CD14-positive monocyte (primary cell): ENCODE data around the gene MMP2. TPM values are rescaled to one million over a fixed set of nuclear protein-coding genes. Genes with fewer than 3 reads are reported as not detected.

Experiments used
- DNase-seq, 3 donors: peaks; one replicate each; pipeline ENCODE4 v3.0.0-alpha.2; 2011 to 2022
- H2AFZ ChIP-seq: 2 replicates; pipeline ENCODE4 v1.6.0; 2012; ENCODE audit warnings: mild to moderate bottlenecking, low read depth, low read length, inconsistent platforms; ENCODE audit not compliant: insufficient read depth, poor library complexity, severe bottlenecking
- H3K27ac ChIP-seq, 2 donors: 1 replicate in 1 of 2; 2 replicates in 1 of 2; pipeline ENCODE4 v1.5.1; 2012 to 2013; ENCODE audit warnings: low read length in 2 of 2, control low read depth in 1 of 2, inconsistent platforms in 1 of 2, low read depth in 1 of 2, mild to moderate bottlenecking in 1 of 2
- H3K27me3 ChIP-seq, 2 donors: one replicate each; pipeline versions ENCODE4 v1.6.0 to v1.6.1; 2011 to 2013; ENCODE audit warnings: low read length in 2 of 2; ENCODE audit not compliant: control insufficient read depth in 2 of 2, insufficient read depth in 2 of 2
- H3K36me3 ChIP-seq, 2 donors: replicated peaks in 1 of 2; 1 replicate in 1 of 2; 2 replicates in 1 of 2; pipeline versions ENCODE4 v1.5.1 to v1.6.1; 2012 to 2013; ENCODE audit warnings: low read length in 2 of 2, control low read depth in 1 of 2, inconsistent platforms in 1 of 2, mild to moderate bottlenecking in 1 of 2; ENCODE audit not compliant: insufficient read depth in 2 of 2, control insufficient read depth in 1 of 2
- H3K4me1 ChIP-seq, 2 donors: 1 replicate in 1 of 2; 2 replicates in 1 of 2; pipeline versions ENCODE4 v1.5.1 to v1.6.1; 2012 to 2013; ENCODE audit warnings: low read length in 2 of 2, control low read depth in 1 of 2, inconsistent platforms in 1 of 2, mild to moderate bottlenecking in 1 of 2, moderate library complexity in 1 of 2; ENCODE audit not compliant: insufficient read depth in 2 of 2, control insufficient read depth in 1 of 2
- H3K4me2 ChIP-seq: replicated peaks from 2 replicates; pipeline ENCODE3; 2012; ENCODE audit warnings: low read length, moderate library complexity, mild to moderate bottlenecking; ENCODE audit not compliant: poor library complexity, severe bottlenecking; ENCODE audit errors: extremely low read depth
- H3K4me3 ChIP-seq, 3 experiments: fragments of 200-600 bp in 1 of 3; sonication (generic) in 1 of 3; replicated peaks in 1 of 3; 1 replicate in 2 of 3; 2 replicates in 1 of 3; pipeline ENCODE4 v1.5.1; 2011 to 2013; ENCODE audit warnings: low read length in 3 of 3, mild to moderate bottlenecking in 3 of 3, control low read depth in 2 of 3, low read depth in 2 of 3, inconsistent platforms in 1 of 3, moderate library complexity in 1 of 3
- H3K79me2 ChIP-seq: 2 replicates; pipeline ENCODE4 v1.6.0; 2012; ENCODE audit warnings: mild to moderate bottlenecking, control low read depth, inconsistent platforms, low read length, moderate library complexity; ENCODE audit not compliant: insufficient read depth
- H3K9ac ChIP-seq: 2 replicates; pipeline ENCODE4 v1.6.0; 2017; ENCODE audit warnings: low read length, mild to moderate bottlenecking; ENCODE audit not compliant: insufficient read depth, poor library complexity, severe bottlenecking
- H3K9me3 ChIP-seq, 2 donors: replicated peaks in 1 of 2; 1 replicate in 1 of 2; 2 replicates in 1 of 2; pipeline versions ENCODE4 v1.5.1 to v1.6.1; 2012 to 2013; ENCODE audit warnings: low read length in 2 of 2, control low read depth in 1 of 2; ENCODE audit not compliant: control insufficient read depth in 1 of 2, insufficient read depth in 1 of 2
- H4K20me1 ChIP-seq: 2 replicates; pipeline ENCODE4 v1.6.0; 2012; ENCODE audit warnings: mild to moderate bottlenecking, low read length, control low read depth, moderate library complexity; ENCODE audit not compliant: insufficient read depth
- H3K27ac Mint-ChIP-seq, 7 donors: one replicate each; pipeline ENCODE4 v1.8.0; 2020; ENCODE audit warnings: mild to moderate bottlenecking in 7 of 7, mixed read lengths in 7 of 7, moderate library complexity in 6 of 7, inconsistent platforms in 2 of 7
- H3K27me3 Mint-ChIP-seq, 3 donors: one replicate each; pipeline ENCODE4 v1.8.0; 2021 to 2022; ENCODE audit warnings: low read depth in 3 of 3, mild to moderate bottlenecking in 3 of 3, mixed read lengths in 3 of 3, moderate library complexity in 3 of 3, inconsistent platforms in 1 of 3
- H3K36me3 Mint-ChIP-seq, 2 donors: one replicate each; pipeline ENCODE4 v1.8.0; 2020; ENCODE audit warnings: mixed read lengths in 2 of 2, inconsistent platforms in 1 of 2, mild to moderate bottlenecking in 1 of 2
- H3K4me1 Mint-ChIP-seq: one replicate; pipeline ENCODE4 v1.8.0; 2020; ENCODE audit warnings: mild to moderate bottlenecking, mixed read lengths
- H3K4me3 Mint-ChIP-seq, 2 donors: one replicate each; pipeline ENCODE4 v1.8.0; 2020; ENCODE audit warnings: mild to moderate bottlenecking in 2 of 2, mixed read lengths in 2 of 2, moderate library complexity in 1 of 2
- H3K9me3 Mint-ChIP-seq, 7 donors: one replicate each; pipeline ENCODE4 v1.8.0; 2020 to 2022; ENCODE audit warnings: mixed read lengths in 7 of 7, mild to moderate bottlenecking in 6 of 7, moderate library complexity in 6 of 7, inconsistent platforms in 2 of 7
- WGBS: methylation state at CpG from one replicate; pipeline ENCODE4 v1.1.5; 2013; ENCODE audit warnings: missing lambda C conversion rate; ENCODE audit not compliant: insufficient coverage; 5-methylcytosine and 5-hydroxymethylcytosine counted together
- intact Hi-C, 2 donors: fragments of 100-400 bp; cut with micrococcal nuclease; formaldehyde crosslinking; loops; one replicate each; pipeline versions ENCODE4 v1.15.0 to v1.15.1; 2023
- polyA plus RNA-seq, 3 donors: library from polyadenylated mRNA; depleted of rRNA in 1 of 3; unstranded in 2 of 3; stranded (reverse) in 1 of 3; fragments of 300-500 nt in 2 of 3; fragments of >200 nt in 1 of 3; fragmentation: Illumina TruSeq in 2 of 3; gene quantifications; 1 replicate in 2 of 3; 2 replicates in 1 of 3; pipeline ENCODE4 v1.2.3, GENCODE V29; 2012 to 2021
- TF ChIP-seq, protein P1 (sequence below): fragments of 200-600 bp; IDR thresholded peaks from one replicate; pipeline ENCODE4 v1.8.0; 2022; ENCODE audit warnings: antibody characterized with exemption, mild to moderate bottlenecking

Gene MMP2
- polyA plus RNA-seq, 3 donors: not detected

DNA sequence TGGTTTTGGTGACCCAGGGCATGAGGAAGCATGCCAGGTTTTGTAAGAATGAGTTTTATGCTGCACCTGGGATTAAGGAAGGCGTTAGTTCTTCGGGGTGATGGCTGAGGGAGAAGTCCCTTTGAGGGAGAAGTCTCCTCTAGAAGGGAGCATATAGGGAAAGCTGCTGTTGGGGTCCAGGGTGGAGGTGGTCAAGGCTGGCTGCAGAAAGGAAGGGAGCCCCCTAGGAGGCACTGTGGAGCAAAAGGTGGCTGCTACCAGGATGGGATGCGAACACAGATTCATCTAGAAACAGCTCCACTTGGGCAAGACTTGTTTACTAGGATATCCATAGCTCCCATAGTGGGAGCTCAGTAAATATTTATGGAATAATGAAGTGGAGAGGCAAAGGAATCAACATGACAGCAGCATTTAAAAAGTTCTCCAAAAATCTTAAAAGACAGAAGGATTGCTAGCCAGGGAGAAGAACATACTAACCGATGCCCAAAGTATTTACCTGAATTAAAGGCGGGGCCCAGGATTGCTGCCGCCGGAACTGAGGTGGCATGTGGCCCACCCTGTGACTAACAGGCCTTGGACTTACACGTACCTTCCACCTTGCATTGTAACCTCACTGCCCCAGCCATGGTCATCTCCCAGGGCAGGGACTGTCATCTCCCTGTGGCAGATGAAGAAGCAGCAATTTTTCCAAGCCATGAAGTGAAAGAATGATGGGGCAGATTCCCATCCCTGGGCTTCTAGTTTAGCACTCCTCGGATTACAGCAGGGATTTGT is 22.7 kb downstream of the MMP2 start:
- peaks cover 0 to 3% of the 10 kb centered on the region in 2 donors for H3K27me3 ChIP-seq
- peaks cover 10 to 17% of the 10 kb centered on the region in 2 donors for H3K4me1 ChIP-seq
- TF ChIP-seq, protein P1, sequence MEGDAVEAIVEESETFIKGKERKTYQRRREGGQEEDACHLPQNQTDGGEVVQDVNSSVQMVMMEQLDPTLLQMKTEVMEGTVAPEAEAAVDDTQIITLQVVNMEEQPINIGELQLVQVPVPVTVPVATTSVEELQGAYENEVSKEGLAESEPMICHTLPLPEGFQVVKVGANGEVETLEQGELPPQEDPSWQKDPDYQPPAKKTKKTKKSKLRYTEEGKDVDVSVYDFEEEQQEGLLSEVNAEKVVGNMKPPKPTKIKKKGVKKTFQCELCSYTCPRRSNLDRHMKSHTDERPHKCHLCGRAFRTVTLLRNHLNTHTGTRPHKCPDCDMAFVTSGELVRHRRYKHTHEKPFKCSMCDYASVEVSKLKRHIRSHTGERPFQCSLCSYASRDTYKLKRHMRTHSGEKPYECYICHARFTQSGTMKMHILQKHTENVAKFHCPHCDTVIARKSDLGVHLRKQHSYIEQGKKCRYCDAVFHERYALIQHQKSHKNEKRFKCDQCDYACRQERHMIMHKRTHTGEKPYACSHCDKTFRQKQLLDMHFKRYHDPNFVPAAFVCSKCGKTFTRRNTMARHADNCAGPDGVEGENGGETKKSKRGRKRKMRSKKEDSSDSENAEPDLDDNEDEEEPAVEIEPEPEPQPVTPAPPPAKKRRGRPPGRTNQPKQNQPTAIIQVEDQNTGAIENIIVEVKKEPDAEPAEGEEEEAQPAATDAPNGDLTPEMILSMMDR: peak; percentile 8
- Mint-ChIP-seq H3K27me3 (peaks cover 0 to 3% (median 3%) of the 10 kb centered on the region in 3 donors), H3K4me1 (peaks cover 24% of the 10 kb centered on the region), H3K4me3 (no peak overlapping the region), H3K27ac (peak overlapping the region in 1 of 7 donors; percentile 28), H3K9me3 (peaks cover 0 to 4% (median 0%) of the 10 kb centered on the region in 7 donors), H3K36me3 (no peaks in the 10 kb centered on the region)
- no peaks in the 10 kb centered on the region for H3K79me2 ChIP-seq
- H3K4me2 ChIP-seq: no peak overlapping the region
- H4K20me1 ChIP-seq: no peaks in the 10 kb centered on the region
- intact Hi-C loops: no loop called here
- H2AFZ ChIP-seq: no peak overlapping the region
- H3K9me3 ChIP-seq: no peaks in the 10 kb centered on the region
- H3K27ac ChIP-seq: no peak overlapping the region
- DNase-seq: no peak
- H3K4me3 ChIP-seq: no peak overlapping the region
- H3K36me3 ChIP-seq: no peaks in the 10 kb centered on the region
- no peak overlapping the region for H3K9ac ChIP-seq
- WGBS: 98% methylated on average over 6 of the region's 9 CpGs

DNA sequence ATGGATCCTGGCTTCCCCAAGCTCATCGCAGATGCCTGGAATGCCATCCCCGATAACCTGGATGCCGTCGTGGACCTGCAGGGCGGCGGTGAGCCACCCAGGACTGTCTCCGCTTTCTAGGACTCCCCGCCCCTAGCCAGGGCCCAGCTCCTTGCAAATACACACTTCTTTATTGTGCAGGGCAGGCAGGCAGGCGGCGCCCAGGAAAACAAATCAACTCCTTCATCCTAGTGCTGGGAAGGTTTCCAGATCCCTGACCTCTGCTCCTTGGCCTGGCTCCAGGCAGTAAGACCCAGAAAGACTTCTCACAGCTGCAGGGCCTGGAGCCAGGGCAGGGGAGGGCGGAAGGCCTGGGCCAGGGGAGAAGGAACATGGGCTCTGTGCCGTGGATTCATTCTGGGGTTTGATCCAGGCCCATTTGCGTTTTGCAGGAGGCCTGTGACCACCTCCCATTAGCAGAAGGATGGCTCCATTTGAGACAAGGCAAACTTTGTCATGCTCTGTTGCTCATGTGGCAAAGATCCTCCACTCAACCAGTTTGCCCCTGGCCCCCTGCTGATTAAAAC is 23.9 kb downstream of the MMP2 start:
- H3K9me3 Mint-ChIP-seq: peaks cover 0 to 4% (median 0%) of the 10 kb centered on the region in 7 donors
- H3K4me2 ChIP-seq: no peak overlapping the region
- H2AFZ ChIP-seq: no peak overlapping the region
- 96% methylated on average over 13 of the region's 13 CpGs for WGBS
- H3K9me3 ChIP-seq: no peaks in the 10 kb centered on the region
- DNase-seq: no peak
- no peak overlapping the region for H3K9ac ChIP-seq
- H3K27ac ChIP-seq: no peak overlapping the region
- peaks cover 16 to 18% of the 10 kb centered on the region in 2 donors for H3K4me1 ChIP-seq
- H3K79me2 ChIP-seq: no peaks in the 10 kb centered on the region
- no peak overlapping the region for H3K4me3 Mint-ChIP-seq
- H3K27me3 ChIP-seq: peaks cover 0 to 1% of the 10 kb centered on the region in 2 donors
- intact Hi-C loops: no loop called here
- no peak overlapping the region for H3K4me3 ChIP-seq
- H3K27ac Mint-ChIP-seq: no peak overlapping the region
- no peaks in the 10 kb centered on the region for H3K36me3 Mint-ChIP-seq
- TF ChIP-seq, protein P1: no peak
- peaks cover 25% of the 10 kb centered on the region for H3K4me1 Mint-ChIP-seq
- H4K20me1 ChIP-seq: no peaks in the 10 kb centered on the region
- H3K27me3 Mint-ChIP-seq: peaks cover 0 to 2% (median 0%) of the 10 kb centered on the region in 3 donors
- no peaks in the 10 kb centered on the region for H3K36me3 ChIP-seq
